ENCODE data around the gene EIF4E1B. TPM values are rescaled to one million over a fixed set of nuclear protein-coding genes. Genes with fewer than 3 reads are reported as not detected.
A peak's percentile ranks its signal among the peaks of the same experiment; 100 is the strongest.
"Not testable (repeated sequence)": the region's sequence is repeated elsewhere in the genome, so short reads cannot be mapped to it uniquely, and the experiment has no call there.

EIF4E1B gene
- not detected in 2 replicates for total RNA-seq (2014; rRNA removed; shearing (Covaris generic))
- polyA plus RNA-seq (2014; cell fraction: nucleus; rRNA removed), result not detected in 2 replicates

GRCh38 chr5:176629853-176630680 lies at the start of gene EIF4E1B, which contains the start of gene SNCB:
TSS of gene EIF4E1B (plus strand) at chr5:176630675. CDS start at chr5:176642788, 12,113 bp downstream.
TSS of gene SNCB (minus strand) at chr5:176630534. CDS start at chr5:176629654, 880 bp downstream.
- peak; percentile 36 for DNase-seq (ENCODE audit: extremely low read depth, low read depth)

- DNase-seq (ENCODE audit: extremely low read depth, low read depth), result no peak
These were observed 49.1 kb upstream of the EIF4E1B start for GRCh38 chr5:176581361-176581760.

GRCh38 chr5:176583076-176583475 lies 47.4 kb upstream of the EIF4E1B start:
- no peak for DNase-seq (ENCODE audit: extremely low read depth, low read depth)

- DNase-seq (ENCODE audit: extremely low read depth, low read depth), result no peak
These were observed 43.1 kb upstream of the EIF4E1B start for GRCh38 chr5:176587398-176587797.

- no peak for DNase-seq (ENCODE audit: extremely low read depth, low read depth)
These were observed 42.2 kb upstream of the EIF4E1B start for GRCh38 chr5:176588297-176588696.

- no peak for DNase-seq (ENCODE audit: extremely low read depth, low read depth)
These were observed 41.3 kb upstream of the EIF4E1B start for GRCh38 chr5:176589039-176589769.

GRCh38 chr5:176590035-176590717 lies 40.3 kb upstream of the EIF4E1B start:
- no peak for DNase-seq (ENCODE audit: extremely low read depth, low read depth)

- DNase-seq (ENCODE audit: extremely low read depth, low read depth), result not testable (repeated sequence)
These were observed 38.8 kb upstream of the EIF4E1B start for GRCh38 chr5:176591667-176592066.

- no peak for DNase-seq (ENCODE audit: extremely low read depth, low read depth)
These were observed 37.9 kb upstream of the EIF4E1B start for GRCh38 chr5:176592573-176592972.

GRCh38 chr5:176593273-176593869 lies 37.1 kb upstream of the EIF4E1B start:
- DNase-seq (ENCODE audit: extremely low read depth, low read depth), result no peak

GRCh38 chr5:176594554-176594953 lies 35.9 kb upstream of the EIF4E1B start:
- DNase-seq (ENCODE audit: extremely low read depth, low read depth), result no peak

- no peak for DNase-seq (ENCODE audit: extremely low read depth, low read depth)
These were observed 35.0 kb upstream of the EIF4E1B start for GRCh38 chr5:176595386-176595943.

- DNase-seq (ENCODE audit: extremely low read depth, low read depth), result no peak
These were observed 34.3 kb upstream of the EIF4E1B start for GRCh38 chr5:176596069-176596644.

- no peak for DNase-seq (ENCODE audit: extremely low read depth, low read depth)
These were observed 33.6 kb upstream of the EIF4E1B start for GRCh38 chr5:176596689-176597416.

GRCh38 chr5:176597417-176598389 lies 32.8 kb upstream of the EIF4E1B start:
- DNase-seq (ENCODE audit: extremely low read depth, low read depth), result no peak

- not testable (repeated sequence) for DNase-seq (ENCODE audit: extremely low read depth, low read depth)
These were observed 30.6 kb upstream of the EIF4E1B start for GRCh38 chr5:176599749-176600430.

GRCh38 chr5:176601901-176602482 lies 28.5 kb upstream of the EIF4E1B start:
- DNase-seq (ENCODE audit: extremely low read depth, low read depth), result no peak
